SKM-1 treated with dmso at 0.1 percent for 144 hours (cell line): Measurements from ENCODE around the gene GYG2.
"Not testable (repeated sequence)": the region's sequence is repeated elsewhere in the genome, so short reads cannot be mapped to it uniquely, and the experiment has no call there.

Experiments
- DNase-seq: peaks from one replicate; lab custom pipeline; 2025; ENCODE audit not compliant: unreplicated experiment; lab: John Stamatoyannopoulos, UW

GYG2 gene

GRCh38 chrX:2828344-2828958, at the start of gene GYG2:
GYG2 (plus strand) TSS chrX:2828930; CDS start chrX:2830189, 1,259 bp downstream.
- DNase-seq, result no peak

GRCh38 chrX:2780472-2781225, 48.1 kb upstream of the GYG2 start:
- not testable (repeated sequence) for DNase-seq

GRCh38 chrX:2781226-2781571, 47.5 kb upstream of the GYG2 start:
- DNase-seq, result no peak

- no peak for DNase-seq
Observed at GRCh38 chrX:2781698-2782097, 47.0 kb upstream of the GYG2 start.

GRCh38 chrX:2782171-2782570, 46.6 kb upstream of the GYG2 start:
- DNase-seq, result no peak

- DNase-seq, result no peak
Observed at GRCh38 chrX:2782778-2783177, 46.0 kb upstream of the GYG2 start.

- no peak for DNase-seq
Observed at GRCh38 chrX:2784026-2784425, 44.7 kb upstream of the GYG2 start.

GRCh38 chrX:2785538-2785937, 43.2 kb upstream of the GYG2 start:
- DNase-seq, result no peak

GRCh38 chrX:2788980-2789379, 39.8 kb upstream of the GYG2 start:
- no peak for DNase-seq

- DNase-seq, result no peak
Observed at GRCh38 chrX:2789569-2789968, 39.2 kb upstream of the GYG2 start.

- DNase-seq, result no peak
Observed at GRCh38 chrX:2793752-2794151, 35.0 kb upstream of the GYG2 start.

GRCh38 chrX:2794336-2794735, 34.4 kb upstream of the GYG2 start:
- DNase-seq, result no peak

GRCh38 chrX:2796808-2797207, 31.9 kb upstream of the GYG2 start:
- not testable (repeated sequence) for DNase-seq

- no peak for DNase-seq
Observed at GRCh38 chrX:2799369-2799768, 29.4 kb upstream of the GYG2 start.

GRCh38 chrX:2799980-2800379, 28.8 kb upstream of the GYG2 start:
- DNase-seq, result not testable (repeated sequence)

GRCh38 chrX:2801223-2801622, 27.5 kb upstream of the GYG2 start:
- DNase-seq, result no peak

- DNase-seq, result not testable (repeated sequence)
Observed at GRCh38 chrX:2802376-2803090, 26.2 kb upstream of the GYG2 start.

GRCh38 chrX:2803486-2803885, 25.2 kb upstream of the GYG2 start:
- DNase-seq, result not testable (repeated sequence)

- DNase-seq, result not testable (repeated sequence)
Observed at GRCh38 chrX:2804106-2804843, 24.5 kb upstream of the GYG2 start.

- not testable (repeated sequence) for DNase-seq
Observed at GRCh38 chrX:2804858-2805257, 23.9 kb upstream of the GYG2 start.

GRCh38 chrX:2811271-2811670, 17.5 kb upstream of the GYG2 start:
- DNase-seq, result no peak
